IMR-90 (cell line): Measurements from ENCODE around the gene SBF2. TPM values are rescaled to one million over a fixed set of nuclear protein-coding genes. Genes with fewer than 3 reads are reported as not detected.

Source experiments
- ATAC-seq: fragments of 200-7000 bp; cut with Tn5 transposase; 2 replicates; pipeline ENCODE4 v1.9.1; 2020; ENCODE audit warnings: low read depth, mild to moderate bottlenecking, moderate library complexity
- BruUV-seq: library from RNA; stranded (reverse); fragments of 400-500 nt; replicated peaks from 2 replicates; lab custom pipeline; 2021; lab: Mats Ljungman, UMichigan
- CTCF ChIA-PET: fragments of 300-600 bp; formaldehyde crosslinking; extraction: SDS; loops from one replicate; lab custom pipeline; 2021; ENCODE audit warnings: antibody characterized with exemption; lab: Yijun Ruan, JAX
- POLR2A ChIA-PET: fragments of 300-600 bp; sonication (Branson Sonifier 250); formaldehyde crosslinking; loops from one replicate; lab custom pipeline; 2022; ENCODE audit warnings: antibody characterized with exemption; ENCODE audit not compliant: unreplicated experiment; lab: Charles Lee
- DNase-seq: peaks from one replicate; pipeline ENCODE4 v3.0.0; 2013
- H2AFZ ChIP-seq: replicated peaks from 2 replicates; pipeline ENCODE3; 2013; ENCODE audit warnings: low read length, mild to moderate bottlenecking; ENCODE audit not compliant: poor library complexity
- H2AK5ac ChIP-seq: 2 replicates; pipeline ENCODE4 v1.6.1; 2013; ENCODE audit warnings: low read depth, low read length, inconsistent platforms
- H2AK9ac ChIP-seq: replicated peaks from 2 replicates; pipeline ENCODE3; 2013; ENCODE audit warnings: mild to moderate bottlenecking, low read depth, low read length, moderate library complexity; ENCODE audit not compliant: poor library complexity
- H2BK120ac ChIP-seq: 2 replicates; pipeline ENCODE4 v1.6.1; 2013; ENCODE audit warnings: low read depth, low read length, inconsistent platforms
- H2BK15ac ChIP-seq: 3 replicates; pipeline ENCODE4 v1.6.1; 2013; ENCODE audit warnings: low read depth, low read length, inconsistent platforms
- H2BK20ac ChIP-seq: 2 replicates; pipeline ENCODE4 v1.6.1; 2013; ENCODE audit warnings: low read depth, mild to moderate bottlenecking, inconsistent platforms, low read length, moderate library complexity
- H2BK5ac ChIP-seq: 2 replicates; pipeline ENCODE4 v1.6.1; 2013; ENCODE audit warnings: mild to moderate bottlenecking, low read depth, low read length, inconsistent platforms; ENCODE audit not compliant: poor library complexity, severe bottlenecking
- H3K14ac ChIP-seq: replicated peaks from 2 replicates; pipeline ENCODE4 v1.6.1; 2013; ENCODE audit warnings: low read depth, low read length, inconsistent platforms
- H3K18ac ChIP-seq: 2 replicates; pipeline ENCODE4 v1.6.1; 2013; ENCODE audit warnings: low read depth, low read length, control low read depth
- H3K23ac ChIP-seq: 2 replicates; pipeline ENCODE4 v1.6.1; 2013; ENCODE audit warnings: low read depth, low read length, inconsistent platforms
- H3K27ac ChIP-seq: 2 replicates; pipeline ENCODE4 v1.5.1; 2013; ENCODE audit warnings: mild to moderate bottlenecking, control low read depth, low read length; ENCODE audit not compliant: insufficient read depth
- H3K27me3 ChIP-seq: 2 replicates; pipeline ENCODE4 v1.6.1; 2013; ENCODE audit warnings: low read length; ENCODE audit not compliant: control insufficient read depth, insufficient read depth
- H3K36me3 ChIP-seq: 2 replicates; pipeline ENCODE4 v1.6.1; 2013; ENCODE audit warnings: low read length, mixed read lengths; ENCODE audit not compliant: control insufficient read depth, insufficient read depth
- H3K4ac ChIP-seq: 2 replicates; pipeline ENCODE4 v1.6.1; 2013; ENCODE audit warnings: low read depth, low read length, inconsistent platforms
- H3K4me1 ChIP-seq: 2 replicates; pipeline ENCODE4 v1.6.1; 2013; ENCODE audit warnings: low read length, mixed read lengths; ENCODE audit not compliant: control insufficient read depth, insufficient read depth
- H3K4me2 ChIP-seq: 2 replicates; pipeline ENCODE4 v1.6.1; 2013; ENCODE audit warnings: low read depth, mild to moderate bottlenecking, control low read depth, low read length, moderate library complexity
- H3K4me3 ChIP-seq: 2 replicates; pipeline ENCODE4 v1.5.1; 2013; ENCODE audit warnings: low read depth, mild to moderate bottlenecking, control low read depth, low read length, moderate library complexity; ENCODE audit not compliant: insufficient read depth
- H3K56ac ChIP-seq: 2 replicates; pipeline ENCODE4 v1.6.1; 2013; ENCODE audit warnings: low read length, inconsistent platforms; ENCODE audit not compliant: insufficient read depth; ENCODE audit errors: extremely low read depth
- H3K79me1 ChIP-seq, 2 experiments: 2 replicates each; pipeline ENCODE4 v1.6.1; 2013; ENCODE audit warnings: low read length in 2 of 2, inconsistent platforms in 1 of 2, low read depth in 1 of 2
- H3K9ac ChIP-seq: 2 replicates; pipeline ENCODE4 v1.6.1; 2013; ENCODE audit warnings: low read depth, low read length, control low read depth
- H3K9me1 ChIP-seq: 2 replicates; pipeline ENCODE4 v1.6.1; 2013; ENCODE audit warnings: low read length, inconsistent platforms; ENCODE audit not compliant: insufficient read depth
- H3K9me3 ChIP-seq: 2 replicates; pipeline ENCODE4 v1.6.1; 2013; ENCODE audit warnings: low read length; ENCODE audit not compliant: control insufficient read depth, insufficient read depth
- H4K20me1 ChIP-seq: 2 replicates; pipeline ENCODE4 v1.6.1; 2013; ENCODE audit warnings: low read length, inconsistent platforms; ENCODE audit not compliant: insufficient read depth
- H4K5ac ChIP-seq: 2 replicates; pipeline ENCODE4 v1.6.1; 2013; ENCODE audit warnings: mild to moderate bottlenecking, low read depth, low read length, control low read depth
- H4K8ac ChIP-seq, 2 experiments: 2 replicates each; pipeline ENCODE4 v1.6.1; 2013; ENCODE audit warnings: low read depth in 2 of 2, low read length in 2 of 2, control low read depth in 1 of 2, inconsistent platforms in 1 of 2
- H4K91ac ChIP-seq: 2 replicates; pipeline ENCODE4 v1.6.1; 2013; ENCODE audit warnings: low read depth, low read length, inconsistent platforms; ENCODE audit not compliant: insufficient read depth
- BHLHE40 ChIP-seq: fragments of 150-350 bp; IDR thresholded peaks from 2 replicates; pipeline ENCODE4 v1.6.1; 2016; ENCODE audit warnings: mild to moderate bottlenecking, low read depth, low read length
- CHD1 ChIP-seq: IDR thresholded peaks from 2 replicates; pipeline ENCODE4 v1.6.1; 2012; ENCODE audit warnings: low read depth, low read length, improper control_type of control experiment
- ELK1 ChIP-seq: fragments of 150-350 bp; IDR thresholded peaks from 2 replicates; pipeline ENCODE4 v1.6.1; 2016; ENCODE audit warnings: low read depth, mild to moderate bottlenecking, low read length, moderate library complexity, borderline replicate concordance
- FOS ChIP-seq: fragments of 150-350 bp; IDR thresholded peaks from 2 replicates; pipeline ENCODE4 v1.6.1; 2016; ENCODE audit warnings: low read depth, low read length
- MXI1 ChIP-seq: IDR thresholded peaks from 2 replicates; pipeline ENCODE4 v1.6.1; 2012; ENCODE audit warnings: low read depth, mild to moderate bottlenecking, low read length, moderate library complexity, borderline replicate concordance
- POLR2A ChIP-seq: IDR thresholded peaks from 2 replicates; pipeline ENCODE4 v1.6.1; 2012; ENCODE audit warnings: mild to moderate bottlenecking, low read depth, low read length
- RAD21 ChIP-seq: IDR thresholded peaks from 2 replicates; pipeline ENCODE4 v1.6.1; 2012; ENCODE audit warnings: low read length, improper control_type of control experiment
- RFX5 ChIP-seq: IDR thresholded peaks from 2 replicates; pipeline ENCODE4 v1.8.0; 2012; ENCODE audit warnings: low read depth, mild to moderate bottlenecking, low read length, moderate library complexity
- SMC3 ChIP-seq: fragments of 150-350 bp; IDR thresholded peaks from 2 replicates; pipeline ENCODE4 v1.6.1; 2016; ENCODE audit warnings: low read depth, mild to moderate bottlenecking, antibody characterized with exemption, low read length, moderate library complexity
- WGBS, 2 experiments: methylation state at CpG; one replicate each; pipeline versions ENCODE4 v1.1.5 to v1.1.7; 2013; ENCODE audit warnings: missing lambda C conversion rate in 2 of 2; ENCODE audit not compliant: insufficient read length in 1 of 2; ENCODE audit errors: extremely low coverage in 2 of 2; 5-methylcytosine and 5-hydroxymethylcytosine counted together
- dilution Hi-C: fragments of 300-500 bp; cut with HindIII; formaldehyde crosslinking; loops from one replicate; pipeline ENCODE4 v1.14.3; 2018; ENCODE audit warnings: low sequenced_read_pairs; ENCODE audit not compliant: unreplicated experiment
- in situ Hi-C: fragments of 300-500 bp; cut with MboI; formaldehyde crosslinking; loops from 3 replicates; pipeline ENCODE4 v1.14.3; 2019; ENCODE audit warnings: low sequenced_read_pairs, inconsistent platforms, mixed read lengths
- intact Hi-C: fragments of 100-400 bp; cut with micrococcal nuclease; formaldehyde crosslinking; loops from 2 replicates; pipeline ENCODE4 v1.10.0; 2022
- polyA plus RNA-seq, 3 experiments: library from polyadenylated mRNA; depleted of rRNA; stranded (reverse); fragments of >200 nt; gene quantifications; 2 replicates each; pipeline ENCODE4 v1.2.3, GENCODE V29; 2012; ENCODE audit warnings: low replicate concordance in 1 of 3
- total RNA-seq: library from RNA; depleted of rRNA; stranded (reverse); fragments of >200 nt; gene quantifications from 2 replicates; pipeline ENCODE4 v1.2.3, GENCODE V29; 2012
- TF ChIP-seq, protein P1 (sequence below): fragments of 150-350 bp; IDR thresholded peaks from 2 replicates; pipeline ENCODE4 v1.6.1; 2017; ENCODE audit warnings: mild to moderate bottlenecking, antibody characterized with exemption, low read length, low read depth
- TF ChIP-seq, protein P2 (sequence below): conservative IDR thresholded peaks from 2 replicates; pipeline ENCODE4 v1.5.1; 2012; ENCODE audit warnings: mild to moderate bottlenecking, low read depth, low read length, improper control_type of control experiment

The SBF2 gene
- total and polyA plus RNA-seq, 2 of the 4 experiments (the other 2 are of a cell fraction) = 23.8 to 51.8 TPM

DNA sequence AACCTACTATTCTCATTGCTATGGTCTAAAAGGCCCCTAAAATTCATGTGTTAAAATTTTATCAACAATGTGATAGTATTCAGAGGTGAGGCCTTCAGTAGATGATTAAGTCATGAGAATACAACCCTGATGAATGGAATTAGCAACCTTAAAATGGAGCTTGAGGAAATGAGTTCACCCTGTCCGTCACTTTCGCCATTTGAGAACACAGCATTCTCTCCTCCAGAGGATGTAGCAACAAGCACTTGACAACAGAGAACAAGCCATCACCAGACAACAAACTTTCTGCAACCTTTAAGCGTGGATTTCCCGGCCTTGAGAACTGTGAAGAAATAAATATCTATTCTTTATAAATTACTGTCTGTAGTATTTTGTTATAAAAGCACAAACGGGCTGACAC, 197.0 kb downstream of the SBF2 start:
- H4K20me1 ChIP-seq = no peaks in the 10 kb centered on the region
- no peak overlapping the region for H2AK9ac ChIP-seq
- ATAC-seq (no peak), DNase-seq (no peak)
- no peak overlapping the region for H3K18ac ChIP-seq
- H3K4me3 ChIP-seq = no peak overlapping the region
- no peak overlapping the region for H2BK5ac ChIP-seq
- H3K79me1 ChIP-seq = peaks cover 27 to 35% of the 10 kb centered on the region in 2 experiments
- no peak overlapping the region for H4K8ac ChIP-seq
- no peak overlapping the region for H3K56ac ChIP-seq
- H3K9ac ChIP-seq = no peak overlapping the region
- ChIA-PET CTCF (no interaction called here), POLR2A (no interaction called here)
- no peak overlapping the region for H2BK120ac ChIP-seq
- BruUV-seq = no TSS peak
- H2AFZ ChIP-seq = no peak overlapping the region
- no peak overlapping the region for H2BK15ac ChIP-seq
- H2BK20ac ChIP-seq = no peak overlapping the region
- dilution Hi-C loops = no loop called here
- H2AK5ac ChIP-seq = no peak overlapping the region
- H3K27me3 ChIP-seq = no peaks in the 10 kb centered on the region
- no peak overlapping the region for H3K23ac ChIP-seq
- intact Hi-C loops = no loop called here
- H3K4me2 ChIP-seq = no peak overlapping the region
- no peak overlapping the region for H3K14ac ChIP-seq
- no peak for TF ChIP-seq ELK1
- no peak for TF ChIP-seq BHLHE40
- no peak for TF ChIP-seq POLR2A
- no peak for TF ChIP-seq SMC3
- no peak for TF ChIP-seq CHD1
- TF ChIP-seq, protein P1, sequence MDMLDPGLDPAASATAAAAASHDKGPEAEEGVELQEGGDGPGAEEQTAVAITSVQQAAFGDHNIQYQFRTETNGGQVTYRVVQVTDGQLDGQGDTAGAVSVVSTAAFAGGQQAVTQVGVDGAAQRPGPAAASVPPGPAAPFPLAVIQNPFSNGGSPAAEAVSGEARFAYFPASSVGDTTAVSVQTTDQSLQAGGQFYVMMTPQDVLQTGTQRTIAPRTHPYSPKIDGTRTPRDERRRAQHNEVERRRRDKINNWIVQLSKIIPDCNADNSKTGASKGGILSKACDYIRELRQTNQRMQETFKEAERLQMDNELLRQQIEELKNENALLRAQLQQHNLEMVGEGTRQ = no peak
- no peak for TF ChIP-seq FOS
- TF ChIP-seq MXI1 = no peak
- TF ChIP-seq, protein P2, sequence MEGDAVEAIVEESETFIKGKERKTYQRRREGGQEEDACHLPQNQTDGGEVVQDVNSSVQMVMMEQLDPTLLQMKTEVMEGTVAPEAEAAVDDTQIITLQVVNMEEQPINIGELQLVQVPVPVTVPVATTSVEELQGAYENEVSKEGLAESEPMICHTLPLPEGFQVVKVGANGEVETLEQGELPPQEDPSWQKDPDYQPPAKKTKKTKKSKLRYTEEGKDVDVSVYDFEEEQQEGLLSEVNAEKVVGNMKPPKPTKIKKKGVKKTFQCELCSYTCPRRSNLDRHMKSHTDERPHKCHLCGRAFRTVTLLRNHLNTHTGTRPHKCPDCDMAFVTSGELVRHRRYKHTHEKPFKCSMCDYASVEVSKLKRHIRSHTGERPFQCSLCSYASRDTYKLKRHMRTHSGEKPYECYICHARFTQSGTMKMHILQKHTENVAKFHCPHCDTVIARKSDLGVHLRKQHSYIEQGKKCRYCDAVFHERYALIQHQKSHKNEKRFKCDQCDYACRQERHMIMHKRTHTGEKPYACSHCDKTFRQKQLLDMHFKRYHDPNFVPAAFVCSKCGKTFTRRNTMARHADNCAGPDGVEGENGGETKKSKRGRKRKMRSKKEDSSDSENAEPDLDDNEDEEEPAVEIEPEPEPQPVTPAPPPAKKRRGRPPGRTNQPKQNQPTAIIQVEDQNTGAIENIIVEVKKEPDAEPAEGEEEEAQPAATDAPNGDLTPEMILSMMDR = no peak
- no peak for TF ChIP-seq RAD21
- TF ChIP-seq RFX5 = no peak
- H4K91ac ChIP-seq = no peak overlapping the region; the same call in 1 of the 2 replicates
- H4K5ac ChIP-seq = no peak overlapping the region
- H3K4me1 ChIP-seq = no peaks in the 10 kb centered on the region
- H3K4ac ChIP-seq = no peak overlapping the region
- no peak overlapping the region for H3K27ac ChIP-seq
- H3K36me3 ChIP-seq = peaks cover 4% of the 10 kb centered on the region; the same call in 1 of the 2 replicates
- in situ Hi-C loops = no loop called here
- peaks cover 12% of the 10 kb centered on the region for H3K9me3 ChIP-seq
- H3K9me1 ChIP-seq = peaks cover 3% of the 10 kb centered on the region; the same call in 1 of the 2 replicates
- 100% methylated on average over 1 of the region's 5 CpGs; no CpG with 5 or more reads in 1 of the 2 experiments for WGBS, 2 experiments
